Kidney tubule cell (primary cell): Measurements from ENCODE around the gene PCYT2.

ENCODE experiments used
- DNase-seq: peaks from one replicate; pipeline ENCODE4 v3.0.0-alpha.2; 2018; ENCODE audit warnings: low spot score

Gene PCYT2

GRCh38 chr17:81899514-81900166, 11.6 kb downstream of the PCYT2 start:
- DNase-seq = no peak

GRCh38 chr17:81898885-81899284, 12.3 kb downstream of the PCYT2 start:
- DNase-seq = no peak

- no peak for DNase-seq
Measured at GRCh38 chr17:81898029-81898866, 13.0 kb downstream of the PCYT2 start.

- no peak for DNase-seq
Measured at GRCh38 chr17:81895400-81895799, 15.8 kb downstream of the PCYT2 start.

GRCh38 chr17:81891303-81891552, 20.0 kb downstream of the PCYT2 start:
- no peak for DNase-seq

GRCh38 chr17:81890447-81891302, 20.5 kb downstream of the PCYT2 start:
- no peak for DNase-seq

- no peak for DNase-seq
Measured at GRCh38 chr17:81889602-81890001, 21.6 kb downstream of the PCYT2 start.

GRCh38 chr17:81888988-81889595, 22.1 kb downstream of the PCYT2 start:
- DNase-seq = no peak

- no peak for DNase-seq
Measured at GRCh38 chr17:81888105-81888987, 22.9 kb downstream of the PCYT2 start.

GRCh38 chr17:81885869-81886548, 25.2 kb downstream of the PCYT2 start:
- peak; percentile 97 for DNase-seq

- no peak for DNase-seq
Measured at GRCh38 chr17:81885454-81885853, 25.7 kb downstream of the PCYT2 start.

GRCh38 chr17:81884968-81885367, 26.2 kb downstream of the PCYT2 start:
- DNase-seq = no peak

- DNase-seq = no peak
Measured at GRCh38 chr17:81884520-81884919, 26.7 kb downstream of the PCYT2 start.

GRCh38 chr17:81879121-81879520, 32.1 kb downstream of the PCYT2 start:
- no peak for DNase-seq

- no peak for DNase-seq
Measured at GRCh38 chr17:81878294-81878693, 32.9 kb downstream of the PCYT2 start.

GRCh38 chr17:81877569-81877968, 33.6 kb downstream of the PCYT2 start:
- no peak for DNase-seq

- DNase-seq = peak; percentile 91
Measured at GRCh38 chr17:81871387-81872230, 39.6 kb downstream of the PCYT2 start.

- DNase-seq = no peak
Measured at GRCh38 chr17:81870981-81871386, 40.2 kb downstream of the PCYT2 start, which contains the start of gene ARHGDIA. Gene ARHGDIA (minus strand): TSS chr17:81871337. CDS start chr17:81869930, 1,407 bp downstream.

GRCh38 chr17:81870131-81870980, 40.8 kb downstream of the PCYT2 start:
- DNase-seq = peak; percentile 56
